ENCODE data around the gene TSPAN9.

TSPAN9 gene

GRCh38 chr12:3107071-3107583 lies 29.9 kb downstream of the TSPAN9 start:
- no peaks in the 10 kb centered on the region for H3F3A ChIP-seq (ENCODE audit: insufficient read depth)
- no peak overlapping the region for H3K9ac ChIP-seq (ENCODE audit: low read length)
- H3K79me2 ChIP-seq (ENCODE audit: insufficient read depth, low read length), result no peaks in the 10 kb centered on the region
- no peaks in the 10 kb centered on the region for H3K27me3 ChIP-seq (ENCODE audit: low read length)
- no peak overlapping the region for H3K27ac ChIP-seq (ENCODE audit: low read depth, low read length)
- no peak overlapping the region for H2AFZ ChIP-seq (ENCODE audit: low read depth, low read length, severe bottlenecking)
- H4K20me1 ChIP-seq (ENCODE audit: low read depth, low read length), result no peaks in the 10 kb centered on the region
- no peaks in the 10 kb centered on the region for H3K9me2 ChIP-seq (replicated peaks; ENCODE audit: insufficient read depth, low read length)
- no peak overlapping the region for H3K4me2 ChIP-seq (ENCODE audit: low read depth, low read length, poor library complexity, severe bottlenecking)
- H3K4me3 ChIP-seq (ENCODE audit: insufficient read depth, low read length, poor library complexity, severe bottlenecking), result no peak overlapping the region
- H3K36me3 ChIP-seq (ENCODE audit: low read length), result no peaks in the 10 kb centered on the region
- no peaks in the 10 kb centered on the region for H3K9me3 ChIP-seq (ENCODE audit: insufficient read depth, low read length)
- TF ChIP-seq CTCF (IDR thresholded peaks at IDR 0.05; ENCODE audit: insufficient read depth, low read length, poor library complexity, severe bottlenecking) (no peak), EZH2phosphoT487 (conservative IDR thresholded peaks at IDR 0.05; ENCODE audit: low read length) (no peak)

GRCh38 chr12:3107954-3108353 lies 30.8 kb downstream of the TSPAN9 start:
- no peaks in the 10 kb centered on the region for H3K79me2 ChIP-seq (ENCODE audit: insufficient read depth, low read length)
- H3F3A ChIP-seq (ENCODE audit: insufficient read depth), result no peaks in the 10 kb centered on the region
- no peak for TF ChIP-seq EZH2phosphoT487 (conservative IDR thresholded peaks at IDR 0.05; ENCODE audit: low read length)
- no peak for TF ChIP-seq CTCF (IDR thresholded peaks at IDR 0.05; ENCODE audit: insufficient read depth, low read length, poor library complexity, severe bottlenecking)
- H3K4me3 ChIP-seq (ENCODE audit: insufficient read depth, low read length, poor library complexity, severe bottlenecking), result no peak overlapping the region
- H3K36me3 ChIP-seq (ENCODE audit: low read length), result no peaks in the 10 kb centered on the region
- H2AFZ ChIP-seq (ENCODE audit: low read depth, low read length, severe bottlenecking), result no peak overlapping the region
- H3K9me3 ChIP-seq (ENCODE audit: insufficient read depth, low read length), result no peaks in the 10 kb centered on the region
- no peak overlapping the region for H3K9ac ChIP-seq (ENCODE audit: low read length)
- H3K27ac ChIP-seq (ENCODE audit: low read depth, low read length), result no peak overlapping the region
- H4K20me1 ChIP-seq (ENCODE audit: low read depth, low read length), result no peaks in the 10 kb centered on the region
- H3K27me3 ChIP-seq (ENCODE audit: low read length), result no peaks in the 10 kb centered on the region
- H3K4me2 ChIP-seq (ENCODE audit: low read depth, low read length, poor library complexity, severe bottlenecking), result no peak overlapping the region
- H3K9me2 ChIP-seq (replicated peaks; ENCODE audit: insufficient read depth, low read length), result no peaks in the 10 kb centered on the region

- H3K9me2 ChIP-seq (replicated peaks; ENCODE audit: insufficient read depth, low read length), result no peaks in the 10 kb centered on the region
- no peaks in the 10 kb centered on the region for H3F3A ChIP-seq (ENCODE audit: insufficient read depth)
- H3K4me2 ChIP-seq (ENCODE audit: low read depth, low read length, poor library complexity, severe bottlenecking), result no peak overlapping the region
- no peak for TF ChIP-seq CTCF (IDR thresholded peaks at IDR 0.05; ENCODE audit: insufficient read depth, low read length, poor library complexity, severe bottlenecking)
- no peak for TF ChIP-seq EZH2phosphoT487 (conservative IDR thresholded peaks at IDR 0.05; ENCODE audit: low read length)
- no peaks in the 10 kb centered on the region for H3K9me3 ChIP-seq (ENCODE audit: insufficient read depth, low read length)
- H3K27me3 ChIP-seq (ENCODE audit: low read length), result no peaks in the 10 kb centered on the region
- H2AFZ ChIP-seq (ENCODE audit: low read depth, low read length, severe bottlenecking), result no peak overlapping the region
- H4K20me1 ChIP-seq (ENCODE audit: low read depth, low read length), result no peaks in the 10 kb centered on the region
- H3K4me3 ChIP-seq (ENCODE audit: insufficient read depth, low read length, poor library complexity, severe bottlenecking), result no peak overlapping the region
- no peaks in the 10 kb centered on the region for H3K36me3 ChIP-seq (ENCODE audit: low read length)
- no peaks in the 10 kb centered on the region for H3K79me2 ChIP-seq (ENCODE audit: insufficient read depth, low read length)
- H3K9ac ChIP-seq (ENCODE audit: low read length), result no peak overlapping the region
- no peak overlapping the region for H3K27ac ChIP-seq (ENCODE audit: low read depth, low read length)
These were observed 33.4 kb downstream of the TSPAN9 start for GRCh38 chr12:3110578-3110977.

Measured in SU-DHL-6 (cell line).